CD4-positive, alpha-beta T cell (primary cell): Measurements from ENCODE around the gene BMPR1A. TPM values are rescaled to one million over a fixed set of nuclear protein-coding genes. Genes with fewer than 3 reads are reported as not detected.

Experiments
- ATAC-seq: fragments of 200-7000 bp; cut with Tn5 transposase; one replicate; pipeline ENCODE4 v1.10.0; 2022; ENCODE audit warnings: mild to moderate bottlenecking; ENCODE audit not compliant: poor library complexity
- CTCF ChIA-PET: fragments of 350-600 bp; sonication (Branson Sonifier 250); formaldehyde crosslinking; loops from one replicate; lab custom pipeline; 2021; ENCODE audit warnings: antibody characterized with exemption, inconsistent platforms; lab: Charles Lee
- POLR2A ChIA-PET: fragments of 350-600 bp; sonication (Branson Sonifier 250); formaldehyde crosslinking; loops from one replicate; lab custom pipeline; 2021; ENCODE audit warnings: antibody characterized with exemption, inconsistent platforms; lab: Charles Lee
- DNase-seq, 14 experiments: peaks; one replicate each; pipeline ENCODE4 v3.0.0-alpha.2; 2013 to 2020; ENCODE audit warnings: mixed read lengths in 2 of 14
- H3K27ac ChIP-seq, 2 donors: one replicate each; pipeline versions ENCODE4 v1.5.1 to v1.7.0; 2013; ENCODE audit warnings: low read length in 2 of 2, low read depth in 1 of 2, mild to moderate bottlenecking in 1 of 2
- H3K27me3 ChIP-seq, 2 experiments: 1 replicate in 1 of 2; 2 replicates in 1 of 2; pipeline versions ENCODE4 v1.6.1 to v1.7.0; 2013; ENCODE audit warnings: low read length in 2 of 2, control low read depth in 1 of 2, mild to moderate bottlenecking in 1 of 2, moderate library complexity in 1 of 2; ENCODE audit not compliant: insufficient read depth in 2 of 2, control insufficient read depth in 1 of 2
- H3K36me3 ChIP-seq: one replicate; pipeline ENCODE4 v1.6.1; 2013; ENCODE audit warnings: low read length, control low read depth; ENCODE audit not compliant: insufficient read depth
- H3K4me1 ChIP-seq: one replicate; pipeline ENCODE4 v1.6.1; 2013; ENCODE audit warnings: low read length, control low read depth; ENCODE audit not compliant: insufficient read depth
- H3K4me3 ChIP-seq: one replicate; pipeline ENCODE4 v1.5.1; 2013; ENCODE audit warnings: mild to moderate bottlenecking, low read length, moderate library complexity
- H3K9me3 ChIP-seq, 2 experiments: 1 replicate in 1 of 2; 2 replicates in 1 of 2; pipeline versions ENCODE4 v1.6.1 to v1.7.0; 2013; ENCODE audit warnings: low read length in 2 of 2, mild to moderate bottlenecking in 2 of 2, control low read depth in 1 of 2, moderate library complexity in 1 of 2; ENCODE audit not compliant: control insufficient read depth in 1 of 2, insufficient read depth in 1 of 2
- H3K27ac Mint-ChIP-seq: one replicate; pipeline ENCODE4 v1.8.0; 2020; ENCODE audit warnings: mixed read lengths
- H3K27me3 Mint-ChIP-seq: one replicate; pipeline ENCODE4 v1.8.0; 2021; ENCODE audit warnings: mixed read lengths
- H3K36me3 Mint-ChIP-seq: one replicate; pipeline ENCODE4 v1.8.0; 2021; ENCODE audit warnings: low read depth, mixed read lengths
- H3K4me1 Mint-ChIP-seq: one replicate; pipeline ENCODE4 v1.8.0; 2021; ENCODE audit warnings: low read depth, mixed read lengths
- H3K4me3 Mint-ChIP-seq: one replicate; pipeline ENCODE4 v1.8.0; 2020; ENCODE audit warnings: mild to moderate bottlenecking, mixed read lengths
- H3K9me3 Mint-ChIP-seq: one replicate; pipeline ENCODE4 v1.8.0; 2020; ENCODE audit warnings: mixed read lengths
- CTCF ChIP-seq: fragments of 200-600 bp; IDR thresholded peaks from one replicate; pipeline ENCODE4 v1.8.0; 2022; ENCODE audit warnings: antibody characterized with exemption, mild to moderate bottlenecking
- intact Hi-C, 2 experiments: fragments of 100-400 bp; cut with DNase I in 1 of 2; cut with micrococcal nuclease in 1 of 2; formaldehyde crosslinking; loops; one replicate each; pipeline versions ENCODE4 v1.15.1 to v1.9.0; 2023 to 2025; cut with DNase I, micrococcal nuclease
- total RNA-seq, 174 experiments: library from RNA in 2 of 174; stranded (reverse) in 2 of 174; gene quantifications; one replicate each; pipeline ENCODE4 v1.2.3 and lab custom pipeline; 2021 to 2026

The BMPR1A gene
- total RNA-seq, 2 experiments from 2014 or later: 1.9 to 2.6 TPM

DNA sequence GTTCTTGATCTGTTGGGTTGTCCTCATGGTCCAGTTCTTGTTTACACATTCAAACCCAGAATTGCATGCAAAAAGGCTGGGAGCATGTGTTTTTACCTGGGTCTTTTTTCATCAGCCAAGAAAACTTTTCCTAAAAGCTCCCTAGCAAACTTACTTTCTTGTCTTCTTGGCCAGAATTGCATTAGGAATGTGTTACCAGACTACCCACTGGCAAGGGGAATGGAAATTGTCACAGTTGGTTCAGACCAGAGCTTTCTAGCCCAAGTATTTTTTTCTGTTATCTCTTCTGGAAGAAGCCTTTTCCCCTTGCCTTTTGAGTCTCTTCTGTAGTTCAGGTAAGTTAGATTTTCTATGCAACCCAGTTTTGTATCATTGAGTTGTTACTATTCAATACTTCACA is 77.5 kb downstream of the BMPR1A start:
- POLR2A ChIA-PET: no interaction called here

GRCh38 chr10:86836044-86836443 is 79.6 kb downstream of the BMPR1A start:
- intact Hi-C loops: no loop called here
- DNase-seq (peak in 1 of 14 experiments; percentile 10), ATAC-seq (no peak)
- ChIA-PET POLR2A (no interaction called here), CTCF (no interaction called here)
- Histone ChIP-seq H3K4me3 (no peak overlapping the region), H3K4me1 (no peaks in the 10 kb centered on the region), H3K9me3 (no peaks in the 10 kb centered on the region), H3K27me3 (no peaks in the 10 kb centered on the region), H3K36me3 (peaks cover 6% of the 10 kb centered on the region), H3K27ac (no peak overlapping the region)
- no peaks in the 10 kb centered on the region for H3K27me3 Mint-ChIP-seq
- no peak overlapping the region for H3K4me3 Mint-ChIP-seq
- H3K36me3 Mint-ChIP-seq: no peaks in the 10 kb centered on the region
- H3K4me1 Mint-ChIP-seq: no peaks in the 10 kb centered on the region
- no peaks in the 10 kb centered on the region for H3K9me3 Mint-ChIP-seq
- no peak for TF ChIP-seq CTCF
- H3K27ac Mint-ChIP-seq: no peak overlapping the region

More for the DNA sequence above, 77.5 kb downstream of the BMPR1A start:
- no peak overlapping the region for H3K27ac Mint-ChIP-seq
- DNase-seq (no peak), ATAC-seq (no peak)
- no peaks in the 10 kb centered on the region for H3K9me3 Mint-ChIP-seq
- H3K4me3 Mint-ChIP-seq: no peak overlapping the region
- Histone ChIP-seq H3K9me3 (no peaks in the 10 kb centered on the region), H3K36me3 (no peaks in the 10 kb centered on the region), H3K27ac (no peak overlapping the region), H3K4me3 (no peak overlapping the region), H3K4me1 (no peaks in the 10 kb centered on the region), H3K27me3 (no peaks in the 10 kb centered on the region)
- no peaks in the 10 kb centered on the region for H3K27me3 Mint-ChIP-seq
- no peaks in the 10 kb centered on the region for H3K4me1 Mint-ChIP-seq
- CTCF ChIA-PET: interaction anchor here (0.9 kb wide), 1 partner anchor 41 kb away, joined by 3 read pairs; no protein-coding TSS in a partner anchor
- no peaks in the 10 kb centered on the region for H3K36me3 Mint-ChIP-seq
- intact Hi-C loops: no loop called here
- TF ChIP-seq CTCF: no peak

- no peaks in the 10 kb centered on the region for H3K4me1 ChIP-seq
- ATAC-seq (no peak), DNase-seq (no peak)
- Mint-ChIP-seq H3K4me1 (no peaks in the 10 kb centered on the region), H3K27me3 (no peaks in the 10 kb centered on the region), H3K27ac (no peak overlapping the region), H3K9me3 (no peaks in the 10 kb centered on the region), H3K4me3 (no peak overlapping the region), H3K36me3 (peaks cover 4% of the 10 kb centered on the region)
- H3K27me3 ChIP-seq: no peaks in the 10 kb centered on the region
- no peaks in the 10 kb centered on the region for H3K9me3 ChIP-seq
- TF ChIP-seq CTCF: no peak
- POLR2A ChIA-PET: no interaction called here
- intact Hi-C loops: no loop called here
- no peak overlapping the region for H3K27ac ChIP-seq
- no peak overlapping the region for H3K4me3 ChIP-seq
- CTCF ChIA-PET: no interaction called here
- peaks cover 6% of the 10 kb centered on the region for H3K36me3 ChIP-seq
These were observed 81.2 kb downstream of the BMPR1A start for GRCh38 chr10:86837663-86838062.
